Heart right ventricle (tissue), 16 donors: Measurements from ENCODE around the gene PMS2. TPM values are rescaled to one million over a fixed set of nuclear protein-coding genes. Genes with fewer than 3 reads are reported as not detected.
"Not testable (repeated sequence)": the region's sequence is repeated elsewhere in the genome, so short reads cannot be mapped to it uniquely, and the experiment has no call there.

Experiments
- ATAC-seq, 8 donors: fragments of 200-7000 bp; cut with Tn5 transposase; one replicate each; pipeline ENCODE4 v1.9.1; 2020; ENCODE audit warnings: mild to moderate bottlenecking in 8 of 8, moderate library complexity in 8 of 8, moderate number of reproducible peaks in 1 of 8
- DNase-seq, 2 donors: peaks; one replicate each; pipeline ENCODE4 v3.0.0-alpha.2; 2020
- H3K27ac ChIP-seq, 10 donors: fragments of 200-600 bp; sonication (generic) in 2 of 10; one replicate each; pipeline versions ENCODE4 v1.5.0 to v1.8.0; 2020 to 2022; ENCODE audit warnings: mild to moderate bottlenecking in 3 of 10
- H3K27me3 ChIP-seq, 7 donors: fragments of 200-600 bp; one replicate each; pipeline ENCODE4 v1.8.0; 2021 to 2022; ENCODE audit warnings: mild to moderate bottlenecking in 2 of 7
- H3K36me3 ChIP-seq, 9 donors: fragments of 200-600 bp; sonication (generic) in 1 of 9; one replicate each; pipeline versions ENCODE4 v1.5.0 to v1.8.0; 2020 to 2022; ENCODE audit warnings: mild to moderate bottlenecking in 2 of 9
- H3K4me1 ChIP-seq, 9 donors: fragments of 200-600 bp; sonication (generic) in 1 of 9; one replicate each; pipeline versions ENCODE4 v1.5.0 to v1.8.0; 2020 to 2022; ENCODE audit warnings: mild to moderate bottlenecking in 4 of 9
- H3K4me3 ChIP-seq, 10 donors: fragments of 200-600 bp; sonication (generic) in 2 of 10; one replicate each; pipeline versions ENCODE4 v1.5.0 to v1.8.0; 2020 to 2022; ENCODE audit warnings: mild to moderate bottlenecking in 7 of 10, moderate library complexity in 2 of 10
- H3K9me3 ChIP-seq, 11 donors: fragments of 200-600 bp in 10 of 11; sonication (generic) in 2 of 11; one replicate each; pipeline versions ENCODE4 v1.5.0 to v1.8.0; 2013 to 2022; ENCODE audit warnings: mild to moderate bottlenecking in 2 of 11, control low read depth in 1 of 11, moderate library complexity in 1 of 11
- CTCF ChIP-seq, 9 donors: fragments of 200-600 bp; sonication (generic) in 2 of 9; IDR thresholded peaks; one replicate each; pipeline versions ENCODE4 v1.5.0 to v1.8.0; 2021 to 2022; ENCODE audit warnings: antibody characterized with exemption in 9 of 9, mild to moderate bottlenecking in 5 of 9, moderate library complexity in 1 of 9
- WGBS, 2 donors: extraction: QIAGEN DNeasy Blood & Tissue Kit; methylation state at CpG; one replicate each; pipeline ENCODE4 v1.1.7; 2013; ENCODE audit warnings: inconsistent platforms in 1 of 2; 5-methylcytosine and 5-hydroxymethylcytosine counted together
- intact Hi-C, 10 donors: fragments of 100-400 bp; cut with DNase I; formaldehyde crosslinking; loops; one replicate each; pipeline versions ENCODE4 v1.11.1 to v1.14.2; 2022
- polyA plus RNA-seq, 2 donors: library from polyadenylated mRNA; stranded (reverse); fragments of 200-250 nt; gene quantifications; one replicate each; pipeline ENCODE4 v1.2.3, GENCODE V29; 2013
- total RNA-seq, 10 donors: library from RNA; stranded (reverse); fragmentation: NEBNext Ultra II Directional in 3 of 10; extraction: Animal tissue kit (Norgen Biotek cat#: 25700) in 3 of 10; gene quantifications; one replicate each; pipeline versions ENCODE4 v1.2.1 to v1.2.4, GENCODE V29; 2021 to 2023
- donor health status: Arrhythmogenic right ventricular cardiomyopathy.
- donor health status: ischemic (EF 13 %, LVEDD 7.1; RV severe dilation, severe dysfunction).
- donor health status: healthy with polysubstance abuse.
- donor health status: DM: no; HTN: yes; CAD: no.
- donor health status: DM: no; HTN: no; CAD: no.
- donor health status: ischemic (EF 25% LVEDD 6.9; RV normal size, moderate dysfunction).
- donor health status: ischemic (EF 25% LVEDD 5.7; RV mildly dilated, moderate dysfunction).
- donor health status: healthy.
- donor health status: DM: yes; HTN: yes; CAD: no.
- donor health status: Ischemic cardiomyopathy.
- donor health status: ischemic (EF 35%, LVEDD 5.7; RV mildly dilated, moderate dysfunction).
- donor health status: nonischemic (EF 11% LVEDD 7.7; RV severe dilation, severe dysfunction).
- donor health status: DM: yes; HTN: yes; CAD: no.
- donor health status: PGD.
- donor health status: ischemic (EF 29% LVEDD 5.4; RV normal size, mild dysfunction).
- donor health status: nonischemic (EF 23%, LVEDD 6.1; RV moderate dilation, normal function).

The PMS2 gene
- total and polyA plus RNA-seq, 12 donors: 2.9 to 8.9 (median 6.6) TPM

DNA sequence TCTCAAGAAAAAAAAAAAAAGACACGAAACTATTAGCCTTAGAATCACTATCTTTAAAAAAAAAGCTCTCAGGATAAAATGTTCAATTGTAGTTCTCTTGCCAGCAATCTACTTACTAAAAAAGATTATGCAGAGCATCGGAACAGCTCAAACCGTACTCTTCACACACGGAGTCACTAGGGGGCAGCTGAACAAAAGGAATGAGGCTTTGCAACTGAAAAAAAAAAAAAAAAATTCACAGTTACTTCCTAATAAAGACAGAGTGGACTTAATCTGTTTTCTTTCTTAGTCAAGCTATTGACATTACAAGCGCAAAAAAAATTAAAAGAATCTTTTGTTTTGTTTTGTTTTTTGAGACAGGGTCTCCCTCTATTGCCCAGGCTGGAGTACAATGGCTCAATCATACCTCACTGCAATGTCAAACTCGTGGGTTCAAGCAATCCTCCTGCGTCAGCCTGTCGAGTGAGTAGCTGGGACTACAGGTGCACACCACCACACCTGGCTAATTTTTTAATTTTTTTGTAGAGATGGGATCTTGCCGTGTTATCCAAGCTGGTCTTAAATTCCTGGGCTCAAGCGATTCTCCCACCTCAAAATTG, 11.5 kb downstream of the PMS2 start:
- Histone ChIP-seq H3K36me3 (peaks cover 0 to 97% (median 55%) of the 10 kb centered on the region in 9 donors), H3K9me3 (no peaks in the 10 kb centered on the region), H3K27ac (no peak overlapping the region), H3K4me1 (peaks cover 0 to 5% (median 0%) of the 10 kb centered on the region in 9 donors), H3K27me3 (no peaks in the 10 kb centered on the region), H3K4me3 (no peak overlapping the region)
- TF ChIP-seq CTCF (IDR thresholded peaks at IDR 0.05): peak; percentile 24 to 76 (median 67)
- WGBS, 2 donors: 56 to 60% methylated on average over 10 of the region's 10 CpGs
- ATAC-seq: peak in 7 of 8 donors; percentile 53 to 79 (median 75)
- intact Hi-C loops: loop anchor here in 5 of 10 donors (5.0 to 10.0 kb wide), 5 partner anchors 47 to 437 kb away; no protein-coding TSS in a partner anchor
- peak in 1 of 2 donors; percentile 60 for DNase-seq

DNA sequence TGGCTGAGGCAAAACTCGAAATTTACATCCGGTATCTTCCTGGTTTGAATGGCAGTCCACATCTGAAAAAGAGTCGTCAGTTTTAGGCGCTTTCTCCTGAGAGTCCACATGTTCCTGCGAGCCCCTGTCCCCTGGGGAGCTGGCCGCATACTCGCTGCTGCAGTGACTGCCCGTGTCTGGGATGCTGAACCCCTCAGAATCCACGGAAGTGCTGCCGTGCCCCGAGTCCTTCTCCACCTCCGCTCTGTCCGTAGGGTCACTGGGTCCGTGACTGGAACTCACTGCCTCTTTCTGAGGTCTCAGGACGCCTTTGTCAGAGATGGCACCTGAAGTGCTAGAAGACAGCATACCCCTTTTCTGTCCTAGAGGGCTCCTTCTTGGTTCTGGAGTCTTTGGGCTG, 21.8 kb downstream of the PMS2 start:
- H3K36me3 ChIP-seq: peaks cover 0 to 63% (median 13%) of the 10 kb centered on the region in 9 donors
- H3K27ac ChIP-seq, DNase-seq, ATAC-seq, H3K4me3 ChIP-seq, intact Hi-C loops, H3K4me1 ChIP-seq, H3K27me3 ChIP-seq, H3K9me3 ChIP-seq: not testable (repeated sequence)
- WGBS, 2 donors: 86 to 90% methylated on average over 15 of the region's 15 CpGs

- DNase-seq, H3K9me3 ChIP-seq, H3K27me3 ChIP-seq, H3K4me1 ChIP-seq, intact Hi-C loops, ATAC-seq, H3K4me3 ChIP-seq, H3K27ac ChIP-seq: not testable (repeated sequence)
- H3K36me3 ChIP-seq: peaks cover 0 to 29% (median 0%) of the 10 kb centered on the region in 9 donors
- 86 to 100% methylated on average over 1 of the region's 12 CpGs for WGBS, 2 donors
These were observed 29.1 kb downstream of the PMS2 start for GRCh38 chr7:5979680-5980314.

GRCh38 chr7:5973580-5973979, 35.3 kb downstream of the PMS2 start:
- no CpG with 5 or more reads among the region's 8 CpGs for WGBS, 2 donors
- H3K9me3 ChIP-seq, H3K27me3 ChIP-seq, intact Hi-C loops, H3K27ac ChIP-seq, H3K4me1 ChIP-seq, DNase-seq, H3K4me3 ChIP-seq: not testable (repeated sequence)
- H3K36me3 ChIP-seq: peaks cover 0 to 12% (median 0%) of the 10 kb centered on the region in 9 donors
- ATAC-seq: peak in 1 of 8 donors; percentile 25

- H3K4me3 ChIP-seq: peak within 1 kb of the TSS in 2 of 10 donors; percentile 14 to 27
- DNase-seq, H3K27ac ChIP-seq, H3K36me3 ChIP-seq, H3K9me3 ChIP-seq, H3K27me3 ChIP-seq, H3K4me1 ChIP-seq, intact Hi-C loops: not testable (repeated sequence)
- WGBS, 2 donors: 5 to 7% methylated on average over 9 to 21 of the region's 43 CpGs
- peak; percentile 54 to 80 (median 72) for ATAC-seq
These were observed 38.4 kb downstream of the PMS2 start, which contains the start of gene RSPH10B for GRCh38 chr7:5970347-5970911. Gene RSPH10B (minus strand): TSS chr7:5970689. CDS start chr7:5967116, 3,573 bp downstream.

GRCh38 chr7:5963810-5964209, 45.0 kb downstream of the PMS2 start:
- H3K27ac ChIP-seq, H3K9me3 ChIP-seq, H3K4me3 ChIP-seq, ATAC-seq, H3K4me1 ChIP-seq, H3K36me3 ChIP-seq, H3K27me3 ChIP-seq, DNase-seq, intact Hi-C loops: not testable (repeated sequence)
- 87 to 90% methylated on average over 4 of the region's 7 CpGs for WGBS, 2 donors

- H3K36me3 ChIP-seq, ATAC-seq, H3K27me3 ChIP-seq, H3K4me3 ChIP-seq, H3K9me3 ChIP-seq, H3K27ac ChIP-seq, intact Hi-C loops, DNase-seq, H3K4me1 ChIP-seq: not testable (repeated sequence)
- WGBS, 2 donors: 10% methylated on average over 2 of the region's 13 CpGs; no CpG with 5 or more reads in 1 of the 2 donors
These were observed 45.6 kb downstream of the PMS2 start for GRCh38 chr7:5963205-5963604.

DNA sequence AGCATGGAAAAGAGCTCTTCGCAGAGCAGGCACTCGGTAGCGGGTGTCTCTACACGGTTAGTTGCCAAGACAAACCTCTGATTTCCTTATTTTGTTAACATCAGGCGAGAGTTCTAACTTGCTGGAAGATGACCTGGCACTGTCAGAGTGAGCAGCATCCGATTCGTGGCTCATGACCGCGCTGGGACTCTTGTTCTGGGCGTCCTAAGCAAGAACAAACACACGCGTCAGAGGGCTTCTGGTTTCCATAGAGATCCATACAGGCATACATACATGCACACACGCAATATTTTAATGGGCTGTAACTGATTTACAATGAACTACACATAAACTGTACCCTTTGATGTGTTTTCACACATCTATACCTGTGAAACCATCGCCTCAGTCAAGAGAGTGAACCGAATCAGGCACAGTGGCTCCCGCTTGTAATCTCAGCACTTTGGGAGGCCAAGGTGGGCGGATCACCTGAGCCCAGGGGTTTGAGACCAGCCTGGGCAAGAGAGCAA, 73.9 kb downstream of the PMS2 start:
- H3K9me3 ChIP-seq, ATAC-seq, intact Hi-C loops, H3K36me3 ChIP-seq, DNase-seq, H3K4me1 ChIP-seq, H3K27ac ChIP-seq, H3K27me3 ChIP-seq, H3K4me3 ChIP-seq: not testable (repeated sequence)
- no CpG with 5 or more reads among the region's 17 CpGs for WGBS, 2 donors

- WGBS, 2 donors: 69 to 82% methylated on average over 4 to 7 of the region's 13 CpGs
- H3K36me3 ChIP-seq, intact Hi-C loops: not testable (repeated sequence)
These were observed 76.8 kb downstream of the PMS2 start for GRCh38 chr7:5931905-5932644.

More at GRCh38 chr7:5931905-5932644, 76.8 kb downstream of the PMS2 start:
- H3K9me3 ChIP-seq, H3K4me1 ChIP-seq, H3K27me3 ChIP-seq, H3K27ac ChIP-seq, DNase-seq, H3K4me3 ChIP-seq: not testable (repeated sequence)
- peak; percentile 46 to 75 (median 56) for ATAC-seq
